NCI-H774 (cell line): ENCODE measurements around the gene CELSR3.
A peak's percentile ranks its signal among the peaks of the same experiment; 100 is the strongest.

ENCODE experiments used
- DNase-seq: peaks from one replicate; lab custom pipeline; 2025; lab: John Stamatoyannopoulos, UW

CELSR3 gene

DNA sequence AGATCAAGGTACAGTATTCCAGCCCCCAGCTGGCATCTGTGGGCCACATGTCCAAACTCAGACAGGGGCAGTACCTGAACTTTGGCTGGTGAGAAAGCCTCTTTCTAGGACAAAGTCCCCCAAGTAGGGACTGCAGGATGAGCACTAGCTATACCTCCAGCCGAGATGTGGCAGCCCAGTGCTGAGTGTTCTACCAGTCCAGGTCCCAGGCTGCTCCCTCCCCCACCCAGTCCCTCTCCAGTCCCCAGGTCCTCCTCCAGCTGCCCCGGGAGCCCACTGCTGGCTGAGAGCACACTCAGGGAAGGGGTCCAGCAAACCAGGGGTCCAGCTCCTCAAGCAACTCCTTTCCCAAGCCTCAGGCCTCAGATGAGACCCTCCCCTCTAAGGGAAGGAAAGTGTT lies 28.9 kb downstream of the CELSR3 start:
- DNase-seq, result no peak

DNA sequence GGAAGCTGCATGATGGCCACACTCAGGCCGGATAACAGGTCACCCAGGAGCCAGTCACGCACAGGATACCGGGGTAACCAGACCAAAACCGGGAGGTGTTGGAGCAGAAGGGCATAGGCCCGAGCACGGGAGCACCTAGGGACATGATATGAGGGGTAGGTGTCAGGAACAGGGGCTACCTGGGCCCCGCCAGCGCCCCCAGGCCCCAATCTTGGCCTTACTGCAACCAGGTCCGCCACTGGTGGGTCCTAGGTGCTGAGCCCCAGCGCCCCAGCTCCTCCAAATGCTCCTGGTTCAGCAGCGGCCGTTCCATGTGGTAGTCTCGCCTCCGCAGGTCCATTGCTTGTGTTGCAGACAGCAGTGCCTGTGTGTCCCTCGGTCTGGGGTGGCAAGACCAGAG lies 29.4 kb downstream of the CELSR3 start:
- DNase-seq, result no peak

DNA sequence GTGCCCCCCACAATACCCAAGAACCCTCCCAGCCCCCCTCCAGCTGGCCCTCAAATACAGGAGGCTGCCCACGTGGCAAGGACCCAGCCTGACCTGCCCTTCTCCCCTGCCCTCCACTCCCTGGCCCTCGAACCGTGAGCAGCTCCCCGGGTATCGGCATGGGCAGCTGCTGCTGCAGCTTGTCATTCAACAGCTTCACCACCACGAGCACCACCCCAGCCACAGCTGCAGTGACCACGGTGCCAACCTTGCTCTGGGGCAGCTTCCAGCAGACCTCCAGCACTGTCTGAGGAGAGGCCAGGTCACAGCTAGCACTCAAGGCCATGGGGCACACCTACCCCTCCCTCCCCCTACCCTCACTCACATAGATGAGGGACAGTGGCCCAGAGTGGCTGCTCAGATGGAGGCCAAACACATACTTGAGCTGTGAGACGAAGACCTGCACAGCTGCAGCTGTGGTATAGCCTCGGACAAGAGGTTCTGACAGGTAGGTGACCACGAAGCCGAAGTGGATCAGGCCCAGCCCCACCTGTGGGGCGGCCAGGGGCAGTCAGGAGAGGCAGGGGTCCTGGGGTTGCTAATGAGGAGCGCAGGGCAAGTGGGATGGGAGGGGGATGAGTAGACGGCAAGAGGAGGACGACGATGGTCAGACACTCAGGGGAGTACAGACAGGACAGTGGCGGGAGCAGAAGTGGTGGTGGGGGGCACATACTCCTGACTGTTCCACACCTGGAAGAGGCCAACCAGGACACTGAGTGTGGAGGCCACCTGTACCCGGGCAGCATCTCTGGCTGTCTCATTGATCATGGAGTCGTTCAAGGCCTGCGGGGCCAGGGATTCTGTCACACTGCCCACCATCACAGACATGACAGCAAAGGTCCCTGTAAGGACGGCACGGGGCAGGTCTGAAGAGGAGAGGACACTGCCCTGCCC lies 30.9 kb downstream of the CELSR3 start:
- no peak for DNase-seq

DNA sequence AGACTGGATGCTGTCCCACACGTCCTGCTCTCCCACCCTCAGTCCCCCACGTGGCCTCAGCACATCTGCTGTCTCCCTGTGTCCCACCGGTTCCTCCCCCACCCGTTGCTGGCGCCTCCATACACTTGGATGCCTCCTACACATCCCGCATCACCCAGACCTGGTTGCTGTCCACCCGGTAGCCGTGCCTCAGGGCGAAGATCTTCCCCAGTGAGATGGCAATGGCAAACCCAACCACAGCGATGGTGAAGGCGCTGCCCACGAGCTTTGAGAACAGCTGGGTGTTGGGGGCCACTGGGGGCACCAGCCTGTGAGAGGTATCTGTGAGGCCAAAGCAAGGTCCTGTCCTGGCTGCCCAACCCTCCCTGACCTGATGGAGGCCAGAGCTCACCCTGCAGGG lies 31.9 kb downstream of the CELSR3 start:
- no peak for DNase-seq

DNA sequence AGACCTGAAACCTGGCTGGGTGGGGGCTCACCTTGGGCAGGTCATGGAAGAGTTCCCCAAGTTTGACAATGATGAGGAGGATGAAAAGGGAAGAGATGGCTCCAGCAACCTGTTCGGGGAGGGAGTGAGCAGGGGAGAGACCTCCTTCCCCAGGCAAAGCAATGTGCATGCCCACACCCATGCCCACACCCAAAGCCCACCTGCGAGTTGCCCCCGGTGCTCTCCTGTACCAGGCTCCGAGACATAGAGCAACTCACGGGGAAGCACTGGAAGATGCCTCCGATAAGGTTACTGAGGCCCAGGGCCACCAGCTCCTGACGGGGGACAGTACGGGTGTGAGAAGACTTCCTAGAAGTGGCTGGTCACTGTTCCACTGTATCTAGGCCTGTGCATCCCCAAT lies 32.3 kb downstream of the CELSR3 start:
- DNase-seq, result no peak

DNA sequence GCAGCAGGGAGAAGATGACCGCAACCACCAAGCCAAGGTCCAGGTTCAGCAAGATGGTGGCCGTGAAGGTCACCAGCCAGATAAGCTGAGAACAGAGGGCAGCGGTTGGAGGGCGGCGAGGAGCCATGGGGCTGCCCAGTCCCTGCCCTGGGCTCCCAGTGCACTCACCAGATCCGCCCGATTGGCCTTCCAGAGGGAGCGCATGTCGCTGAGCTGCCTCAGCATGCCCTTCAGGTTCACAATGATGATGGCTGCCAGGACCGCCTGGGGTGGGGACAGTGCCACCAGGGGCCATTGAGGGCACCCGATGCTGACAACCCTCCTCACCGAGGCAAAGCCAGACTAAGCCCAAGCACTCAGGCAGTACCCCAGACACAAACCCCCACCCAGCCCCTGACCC lies 32.8 kb downstream of the CELSR3 start:
- DNase-seq, result no peak

DNA sequence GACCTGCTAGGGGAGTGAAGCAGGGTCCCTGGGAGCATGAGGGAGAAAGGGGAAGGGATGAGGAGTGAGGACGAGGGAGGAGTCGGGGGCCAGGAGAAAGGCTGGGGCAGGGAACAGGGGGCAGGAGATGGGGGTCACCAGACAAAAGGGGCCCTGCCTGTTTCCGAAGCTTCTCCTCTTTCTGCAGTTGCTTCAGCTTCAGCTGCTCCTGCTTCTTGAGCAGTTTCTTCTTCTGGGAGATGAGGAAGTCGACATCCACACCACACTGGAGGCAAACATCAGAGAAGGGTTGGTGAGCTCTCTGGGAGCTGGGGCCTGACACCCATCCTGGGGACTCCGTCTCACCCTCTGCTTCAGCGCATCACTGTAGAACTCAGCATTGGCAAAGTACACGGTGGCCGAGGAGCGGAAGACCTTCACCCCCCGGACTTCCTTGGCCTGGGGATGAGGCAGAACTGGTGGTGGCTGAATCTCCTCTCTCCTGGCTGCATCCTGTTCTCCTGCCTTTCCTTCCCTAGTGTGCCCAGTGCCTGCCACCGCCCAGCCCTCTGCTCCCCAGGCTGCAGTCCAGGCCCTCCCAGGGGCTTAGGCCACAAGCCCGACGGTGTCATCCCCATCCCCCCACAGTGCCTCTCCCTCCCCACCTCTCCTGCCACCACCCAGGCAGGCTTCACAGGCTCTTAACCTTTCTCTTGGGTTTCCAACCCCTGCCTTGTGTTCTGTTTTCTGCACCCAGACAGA lies 34.2 kb downstream of the CELSR3 start:
- no peak for DNase-seq

DNA sequence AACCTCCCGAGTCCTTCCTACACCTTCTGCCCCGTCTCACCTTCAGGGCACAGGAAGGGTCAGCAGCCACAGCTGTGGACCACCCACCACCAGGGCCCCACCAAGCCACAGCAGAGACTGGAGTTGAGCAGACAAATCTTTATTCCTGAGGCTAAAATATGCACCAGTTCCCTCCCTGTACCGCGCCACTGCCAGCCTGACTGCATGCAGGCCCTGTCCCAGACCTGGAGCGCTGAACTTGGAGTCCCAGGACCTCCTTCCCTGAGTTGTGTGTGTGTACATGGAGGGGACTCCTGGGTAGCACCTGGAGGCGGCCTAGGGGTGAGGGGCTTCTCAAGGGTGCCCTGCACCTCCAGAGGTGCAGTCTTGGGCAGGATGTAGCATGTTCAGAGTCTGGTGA lies 37.1 kb downstream of the CELSR3 start:
- DNase-seq, result no peak

DNA sequence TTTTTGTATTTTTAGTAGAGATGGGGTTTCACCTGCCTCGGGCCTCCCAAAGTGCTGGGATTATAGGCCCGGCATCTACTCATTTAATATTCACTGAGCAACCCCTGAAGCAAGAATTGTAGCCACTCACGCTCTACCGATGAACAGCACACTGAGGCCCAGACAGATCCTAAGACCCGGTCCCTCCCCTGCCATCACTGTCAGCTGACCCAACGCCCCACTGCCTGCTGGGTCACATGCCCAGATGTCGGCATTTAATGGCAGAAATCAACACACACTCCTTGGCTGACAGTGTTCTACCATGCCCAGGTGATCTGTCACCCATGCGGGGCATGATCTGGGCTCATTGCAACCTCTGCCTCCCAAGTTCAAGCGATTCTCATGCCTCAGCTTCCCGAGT lies 37.9 kb downstream of the CELSR3 start:
- DNase-seq, result no peak

DNA sequence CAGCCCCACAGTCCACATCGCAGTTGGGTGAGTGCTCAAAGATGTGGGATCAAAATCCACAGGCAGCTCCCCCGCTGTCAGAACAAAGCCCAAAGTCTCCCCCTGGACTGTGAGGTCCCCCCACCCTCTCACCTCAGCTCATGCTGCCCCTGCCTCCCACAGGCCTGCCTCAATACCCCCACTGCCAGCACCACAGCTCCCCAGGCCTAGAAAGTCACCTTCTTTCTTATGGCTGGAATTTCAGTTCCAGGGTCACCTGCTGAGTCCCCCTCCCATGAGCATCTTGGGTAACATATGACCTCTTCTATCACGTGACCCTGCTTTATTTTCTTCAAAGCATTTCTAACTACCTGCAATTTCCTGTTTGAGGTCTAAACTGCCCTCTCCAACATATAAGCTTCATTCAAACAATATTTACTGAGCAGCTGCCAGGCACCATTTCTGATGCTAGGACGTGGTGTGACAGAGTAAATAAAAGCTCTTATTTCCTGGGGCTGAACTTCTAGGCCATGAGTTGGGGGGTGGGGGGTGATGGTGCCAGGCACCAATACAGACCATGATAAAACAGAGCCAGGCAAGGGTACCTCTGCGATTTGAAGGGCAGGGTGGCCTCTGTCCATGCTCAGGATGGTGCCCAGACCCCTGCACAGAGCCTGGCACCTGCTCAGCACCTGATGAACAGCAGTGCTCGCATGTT lies 38.7 kb downstream of the CELSR3 start:
- DNase-seq, result peak; percentile 40

DNA sequence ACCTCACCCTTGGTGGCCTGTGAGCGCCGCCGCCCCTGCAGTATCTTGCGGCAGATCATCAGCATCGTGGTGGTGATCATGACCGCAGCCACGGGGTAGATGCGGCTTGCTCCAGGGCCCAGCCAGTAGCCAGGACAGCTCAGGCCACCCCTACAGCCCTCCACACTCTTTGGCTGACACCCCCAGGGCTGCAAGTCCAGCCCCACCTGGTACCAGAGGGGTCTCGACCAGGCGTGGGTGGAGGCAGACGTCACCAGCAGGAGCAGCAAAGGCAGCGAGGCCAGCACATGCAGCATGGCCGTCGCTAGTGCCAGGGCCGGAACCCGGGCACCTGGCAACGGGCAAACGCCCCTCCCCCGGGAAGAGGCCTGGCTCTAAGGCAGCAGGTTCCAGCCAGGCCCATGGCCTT lies 41.2 kb downstream of the CELSR3 start, which contains the start of gene TMEM89:
Gene TMEM89, minus strand, starts transcription at position 309 of the 409 bp plus-strand sequence. Its CDS starts 13 bp downstream, at position 296.
- DNase-seq, result no peak

DNA sequence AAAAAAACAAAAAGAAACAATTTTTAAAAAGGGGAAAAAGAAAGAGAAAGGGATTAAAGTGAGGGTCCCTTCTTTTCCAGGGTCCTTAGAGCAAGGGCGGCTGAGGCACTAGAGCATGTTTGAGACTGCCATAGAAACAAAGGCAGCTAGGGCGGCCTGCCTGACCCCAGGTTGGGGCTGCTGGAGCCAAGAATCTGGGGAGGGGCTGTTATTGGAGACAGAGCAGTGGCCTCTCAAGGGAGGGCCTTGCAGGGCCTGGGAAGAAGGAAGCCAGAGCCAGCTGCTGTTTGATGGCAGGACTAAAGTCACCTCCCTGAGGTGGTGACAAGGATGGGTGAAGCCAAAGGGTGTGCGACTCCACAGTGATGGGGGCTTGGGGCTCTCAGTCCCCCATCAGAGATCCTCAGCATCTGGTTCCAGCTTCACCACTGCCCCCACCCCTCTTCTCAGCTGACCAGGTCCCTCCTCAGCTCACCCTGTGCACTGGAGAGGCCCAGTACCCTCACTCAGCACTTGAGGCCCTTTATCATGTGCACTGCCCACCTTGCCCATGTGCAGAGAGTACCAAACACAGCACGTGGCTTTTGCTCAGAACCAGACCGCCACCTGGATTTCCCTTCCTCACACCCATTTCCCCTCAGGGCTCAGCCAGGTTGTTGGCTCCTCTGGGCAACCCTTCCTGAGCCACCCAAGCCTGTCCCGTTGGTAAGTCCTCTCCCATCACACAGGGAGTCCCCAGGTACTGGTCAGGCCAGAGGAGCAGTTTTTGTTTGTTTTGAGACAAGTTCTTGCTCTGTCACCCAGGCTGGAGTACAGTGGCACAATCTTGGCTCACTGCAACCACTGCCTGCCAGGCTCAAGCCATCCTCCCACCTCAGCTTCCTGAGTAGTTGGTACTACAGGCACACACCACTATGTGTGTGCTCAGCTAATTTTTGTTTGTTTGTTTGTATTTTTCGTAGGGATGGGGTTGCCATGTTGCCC lies 42.9 kb downstream of the CELSR3 start:
- no peak for DNase-seq

DNA sequence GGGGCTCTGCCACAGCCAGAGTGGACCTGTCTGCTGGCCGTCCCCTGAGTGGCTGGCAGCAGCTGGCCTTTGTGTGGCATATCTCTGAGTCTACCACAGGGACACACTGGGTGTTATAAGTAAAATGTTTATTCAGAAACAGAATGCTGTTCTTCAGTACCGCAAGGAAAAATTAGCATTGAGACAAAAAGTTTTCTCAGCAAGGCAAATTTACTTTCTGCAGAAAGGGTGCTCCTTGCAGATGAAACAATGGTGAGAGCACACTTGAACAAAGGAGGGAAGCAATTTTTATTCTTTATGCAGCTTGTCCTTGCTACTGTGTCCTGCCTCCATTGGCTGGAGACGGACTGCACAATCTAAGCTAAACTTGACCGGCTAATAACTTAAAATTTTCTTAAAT lies 45.1 kb downstream of the CELSR3 start:
- DNase-seq, result no peak

DNA sequence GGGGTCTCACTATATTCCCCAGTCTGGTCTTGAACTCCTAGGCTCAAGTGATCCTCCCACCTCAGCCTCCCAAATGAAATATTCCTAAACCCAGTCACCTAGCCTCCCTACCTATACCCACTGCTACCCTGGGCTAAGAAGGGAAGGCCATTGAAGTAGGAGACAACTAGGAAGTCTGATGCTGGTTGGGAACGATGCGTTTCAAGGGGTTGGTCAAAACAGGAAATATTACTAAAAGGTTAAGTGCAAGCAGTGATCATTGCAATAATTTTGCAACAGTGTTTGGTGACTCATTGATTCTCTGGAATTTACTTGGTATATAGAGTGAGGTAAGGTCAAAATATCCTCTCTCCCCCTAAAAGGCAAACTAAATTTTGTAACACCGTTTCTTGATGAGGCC lies 48.6 kb downstream of the CELSR3 start:
- no peak for DNase-seq

DNA sequence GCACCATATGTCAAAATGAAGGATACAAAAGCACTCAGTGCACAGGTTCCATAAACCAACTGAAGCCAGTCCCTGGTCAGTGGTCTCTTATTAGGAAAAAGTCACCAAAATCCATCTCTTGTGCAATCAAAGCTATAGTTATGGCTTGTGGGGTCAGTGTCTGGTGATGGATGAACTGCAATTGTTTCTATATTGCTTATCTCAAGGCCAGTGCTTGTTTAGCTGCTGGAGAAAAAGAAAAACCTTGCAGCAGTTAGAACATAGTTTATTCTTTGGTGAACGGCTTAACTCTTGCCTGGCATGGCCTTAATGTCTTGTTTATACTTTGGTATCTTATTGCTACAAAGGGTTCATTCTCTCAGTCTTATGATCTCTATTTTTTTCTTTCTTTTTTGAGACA lies 50.4 kb downstream of the CELSR3 start:
- DNase-seq, result no peak

DNA sequence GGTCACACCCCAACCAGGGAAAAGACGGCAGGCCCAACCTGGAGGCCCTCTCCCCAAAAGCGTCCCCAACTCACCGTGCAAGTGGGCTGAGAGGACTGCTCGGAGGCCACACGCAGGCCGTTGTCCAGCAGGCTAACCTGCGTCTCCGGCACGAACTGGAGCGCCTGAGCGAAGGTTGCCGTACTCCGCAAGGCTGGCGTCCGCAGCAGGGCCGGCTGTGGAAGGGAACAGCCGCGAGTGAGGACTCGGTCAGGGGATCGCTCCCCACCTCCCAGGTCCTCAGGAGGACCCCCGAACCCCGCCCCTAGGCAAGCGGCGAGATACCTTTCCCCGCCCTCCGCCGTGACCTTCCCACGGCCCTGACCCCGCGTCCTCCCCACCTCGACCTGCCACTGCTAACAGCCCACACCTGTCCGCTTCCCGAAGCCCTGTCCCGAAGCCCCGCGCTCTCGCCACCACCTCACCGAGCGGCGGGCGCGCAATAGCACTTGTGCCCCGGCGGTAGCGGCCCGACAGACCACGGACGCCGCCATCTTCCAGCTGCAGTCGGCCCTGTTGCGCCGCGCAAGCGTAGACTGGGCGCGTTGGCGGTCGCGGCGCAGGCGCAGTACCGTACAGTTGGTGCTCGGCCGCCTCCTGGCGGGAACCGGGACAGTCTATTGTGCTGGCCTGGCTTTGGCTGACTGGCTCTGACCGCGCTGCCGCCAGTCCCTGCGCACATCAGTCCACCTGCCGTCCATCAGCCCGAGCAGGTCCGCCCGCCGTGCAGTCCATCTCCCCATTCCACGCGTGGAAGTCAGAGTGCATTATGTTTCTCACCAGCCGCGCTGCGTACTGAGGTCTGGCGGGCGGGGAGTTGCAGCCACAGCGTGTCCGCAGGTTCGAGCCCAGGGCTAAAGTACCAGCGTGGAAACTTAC lies 53.3 kb downstream of the CELSR3 start, which contains the start of gene UQCRC1:
Gene UQCRC1, minus strand, starts transcription at position 559 of the 918 bp plus-strand sequence. Its CDS starts 26 bp downstream, at position 533.
- peak; percentile 70 for DNase-seq

DNA sequence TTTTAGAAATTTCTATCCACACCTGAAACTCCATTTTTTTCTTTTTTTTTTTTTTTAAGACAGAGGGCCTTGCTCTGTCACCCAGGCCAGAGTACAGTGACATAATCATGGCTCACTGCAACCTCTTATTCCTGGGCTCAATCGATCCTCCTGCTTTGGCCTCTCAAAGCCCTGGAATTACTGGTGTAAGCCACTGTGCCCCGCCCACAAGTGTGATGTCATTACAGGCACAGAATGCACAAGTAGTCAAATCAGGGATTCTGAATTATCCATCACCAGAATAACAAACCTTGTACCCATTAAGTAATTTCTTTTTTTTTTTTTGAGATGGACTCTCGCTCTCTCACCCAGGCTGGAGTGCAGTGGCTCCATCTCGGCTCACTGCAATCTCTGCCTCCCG lies 55.2 kb downstream of the CELSR3 start:
- DNase-seq, result no peak

DNA sequence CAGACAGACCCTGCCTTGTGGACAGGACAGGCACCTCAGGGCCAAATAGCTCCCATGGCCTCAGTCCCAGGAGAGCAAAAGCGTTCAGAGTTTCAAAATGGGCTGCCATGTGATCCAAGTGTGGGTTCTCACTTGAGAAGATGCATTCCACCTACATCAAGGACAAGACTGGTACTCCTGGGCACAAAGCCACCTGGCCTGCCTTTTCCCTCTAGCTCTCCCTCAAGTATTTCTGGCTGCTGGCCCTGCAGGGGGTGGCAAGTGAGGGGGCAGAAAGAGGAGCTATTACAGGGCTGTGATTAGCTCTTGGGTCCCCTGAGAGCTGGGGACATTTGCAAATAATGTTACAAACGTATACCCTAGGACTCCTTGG lies 61.1 kb downstream of the CELSR3 start:
- DNase-seq, result no peak

DNA sequence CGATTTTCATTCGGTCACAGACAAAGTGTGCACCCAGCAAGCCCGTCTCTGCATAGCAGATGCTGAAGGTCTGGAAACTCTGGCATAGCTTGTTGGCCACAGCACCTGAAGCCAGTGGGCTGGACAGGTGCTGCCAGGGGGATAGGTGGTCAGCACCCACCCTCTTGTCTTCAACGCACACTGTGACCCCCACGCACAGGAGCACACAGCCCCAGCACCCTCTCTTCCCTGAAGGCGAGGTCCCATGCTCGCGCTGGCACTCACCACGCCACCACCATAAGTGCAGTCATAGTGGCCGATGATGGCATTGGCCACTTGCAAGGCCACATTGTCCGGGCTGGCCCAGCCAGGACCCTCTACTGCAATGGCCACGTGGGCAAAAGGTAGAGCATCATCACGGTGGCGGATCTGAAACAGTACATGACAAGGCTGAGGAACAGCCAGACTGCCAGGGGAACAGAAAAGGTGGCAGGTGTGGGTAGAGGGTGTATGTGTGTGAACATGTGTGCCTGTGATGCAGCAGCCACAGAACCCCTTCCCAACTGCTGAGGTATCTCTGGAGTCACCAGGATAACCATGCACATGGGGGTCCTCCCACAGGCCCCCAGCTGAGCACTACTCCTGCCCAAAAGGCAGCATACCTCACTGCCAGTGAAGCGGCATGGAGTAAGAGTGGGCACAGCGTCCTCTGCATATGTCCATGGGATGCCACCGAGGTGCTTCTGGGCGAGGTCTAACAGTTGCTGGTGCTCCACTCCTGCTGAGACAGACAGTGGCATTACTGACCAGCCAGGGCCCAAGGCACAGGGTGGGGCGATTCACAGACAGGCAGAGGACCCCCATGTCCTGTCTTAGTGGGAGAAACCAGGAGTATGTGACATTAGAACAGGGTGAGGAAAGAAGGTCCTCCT lies 61.7 kb downstream of the CELSR3 start:
- no peak for DNase-seq
